Parathyroid adenoma (tissue), 2 donors: Measurements from ENCODE around the gene TTYH2.

Experiments
- H2AFZ ChIP-seq: fragments of 300-600 bp; sonication (generic); one replicate; pipeline ENCODE4 v1.7.0; 2017; ENCODE audit warnings: antibody characterized with exemption, mild to moderate bottlenecking
- H3K27ac ChIP-seq: fragments of 300-600 bp; sonication (generic); one replicate; pipeline ENCODE4 v1.7.0; 2017
- H3K27me3 ChIP-seq: fragments of 300-600 bp; sonication (generic); one replicate; pipeline ENCODE4 v1.7.0; 2017; ENCODE audit warnings: low read length; ENCODE audit not compliant: control insufficient read depth, insufficient read depth
- H3K36me3 ChIP-seq: fragments of 300-600 bp; sonication (generic); one replicate; pipeline ENCODE4 v1.7.0; 2017; ENCODE audit warnings: low read length; ENCODE audit not compliant: control insufficient read depth, insufficient read depth
- H3K4me1 ChIP-seq: fragments of 300-600 bp; sonication (generic); one replicate; pipeline ENCODE4 v1.7.0; 2017; ENCODE audit warnings: control low read depth
- H3K4me2 ChIP-seq: fragments of 300-600 bp; sonication (generic); one replicate; pipeline ENCODE4 v1.7.0; 2017; ENCODE audit warnings: low read length
- H3K4me3 ChIP-seq: fragments of 300-600 bp; sonication (generic); one replicate; pipeline ENCODE4 v1.7.0; 2017; ENCODE audit warnings: low read depth, low read length
- H3K79me2 ChIP-seq: fragments of 300-600 bp; sonication (generic); one replicate; pipeline ENCODE4 v1.7.0; 2017; ENCODE audit warnings: control low read depth
- H3K9ac ChIP-seq: fragments of 300-600 bp; sonication (generic); one replicate; pipeline ENCODE4 v1.7.0; 2017; ENCODE audit warnings: mild to moderate bottlenecking
- H3K9me3 ChIP-seq: fragments of 300-600 bp; sonication (generic); one replicate; pipeline ENCODE4 v1.7.0; 2017; ENCODE audit warnings: low read length; ENCODE audit not compliant: control insufficient read depth
- TF ChIP-seq, protein P1 (sequence below): fragments of 300-600 bp; sonication (generic); IDR thresholded peaks from one replicate; pipeline ENCODE4 v1.7.0; 2017; ENCODE audit warnings: antibody characterized with exemption, mild to moderate bottlenecking
- donor health status: primary hyperparathyroidism.

The TTYH2 gene

DNA sequence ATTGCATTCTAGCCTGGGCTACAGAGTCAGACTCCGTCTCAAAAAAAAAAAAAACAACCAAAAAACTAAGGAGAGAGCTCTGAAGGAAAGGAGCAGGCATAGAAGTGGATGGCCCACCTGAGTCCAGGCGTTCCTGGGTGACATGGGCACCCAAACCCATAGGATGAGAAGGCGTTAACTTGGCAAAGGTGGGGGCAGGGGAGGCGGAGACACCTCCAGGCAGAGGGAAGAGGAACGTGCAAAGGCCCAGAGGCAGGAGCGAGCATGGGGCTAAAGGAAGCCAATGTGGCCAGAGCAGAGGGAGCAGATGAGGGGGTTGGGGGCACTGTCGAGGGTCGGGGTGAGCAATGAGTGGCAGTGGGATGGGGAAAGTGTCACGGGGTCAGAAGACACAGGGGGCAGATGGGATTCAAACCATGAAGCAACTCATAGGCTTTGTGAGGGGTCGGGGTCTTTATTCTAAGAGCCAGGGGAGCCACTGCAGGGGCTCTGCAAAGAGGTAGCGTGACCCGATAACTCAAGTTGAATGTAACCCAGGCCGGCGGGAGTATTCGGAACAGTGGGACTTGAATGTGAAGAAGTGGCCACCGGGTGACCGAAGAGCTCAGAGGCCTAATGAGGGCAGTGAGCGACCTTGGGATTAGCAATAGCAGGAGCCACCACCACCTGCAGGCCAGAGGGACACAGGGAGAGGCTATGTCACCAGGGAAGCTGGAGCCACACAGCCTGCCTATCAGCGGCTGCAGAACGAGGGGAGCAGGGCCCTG is 11.8 kb downstream of the TTYH2 start:
- TF ChIP-seq, protein P1, sequence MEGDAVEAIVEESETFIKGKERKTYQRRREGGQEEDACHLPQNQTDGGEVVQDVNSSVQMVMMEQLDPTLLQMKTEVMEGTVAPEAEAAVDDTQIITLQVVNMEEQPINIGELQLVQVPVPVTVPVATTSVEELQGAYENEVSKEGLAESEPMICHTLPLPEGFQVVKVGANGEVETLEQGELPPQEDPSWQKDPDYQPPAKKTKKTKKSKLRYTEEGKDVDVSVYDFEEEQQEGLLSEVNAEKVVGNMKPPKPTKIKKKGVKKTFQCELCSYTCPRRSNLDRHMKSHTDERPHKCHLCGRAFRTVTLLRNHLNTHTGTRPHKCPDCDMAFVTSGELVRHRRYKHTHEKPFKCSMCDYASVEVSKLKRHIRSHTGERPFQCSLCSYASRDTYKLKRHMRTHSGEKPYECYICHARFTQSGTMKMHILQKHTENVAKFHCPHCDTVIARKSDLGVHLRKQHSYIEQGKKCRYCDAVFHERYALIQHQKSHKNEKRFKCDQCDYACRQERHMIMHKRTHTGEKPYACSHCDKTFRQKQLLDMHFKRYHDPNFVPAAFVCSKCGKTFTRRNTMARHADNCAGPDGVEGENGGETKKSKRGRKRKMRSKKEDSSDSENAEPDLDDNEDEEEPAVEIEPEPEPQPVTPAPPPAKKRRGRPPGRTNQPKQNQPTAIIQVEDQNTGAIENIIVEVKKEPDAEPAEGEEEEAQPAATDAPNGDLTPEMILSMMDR = no peak
- H3K9ac ChIP-seq = no peak overlapping the region
- H3K4me2 ChIP-seq = no peak overlapping the region
- H3K4me1 ChIP-seq = no peaks in the 10 kb centered on the region
- no peaks in the 10 kb centered on the region for H3K36me3 ChIP-seq
- H3K79me2 ChIP-seq = no peaks in the 10 kb centered on the region
- no peaks in the 10 kb centered on the region for H3K27me3 ChIP-seq
- no peak overlapping the region for H3K27ac ChIP-seq
- H2AFZ ChIP-seq = no peak overlapping the region
- H3K4me3 ChIP-seq = no peak overlapping the region
- H3K9me3 ChIP-seq = no peaks in the 10 kb centered on the region

DNA sequence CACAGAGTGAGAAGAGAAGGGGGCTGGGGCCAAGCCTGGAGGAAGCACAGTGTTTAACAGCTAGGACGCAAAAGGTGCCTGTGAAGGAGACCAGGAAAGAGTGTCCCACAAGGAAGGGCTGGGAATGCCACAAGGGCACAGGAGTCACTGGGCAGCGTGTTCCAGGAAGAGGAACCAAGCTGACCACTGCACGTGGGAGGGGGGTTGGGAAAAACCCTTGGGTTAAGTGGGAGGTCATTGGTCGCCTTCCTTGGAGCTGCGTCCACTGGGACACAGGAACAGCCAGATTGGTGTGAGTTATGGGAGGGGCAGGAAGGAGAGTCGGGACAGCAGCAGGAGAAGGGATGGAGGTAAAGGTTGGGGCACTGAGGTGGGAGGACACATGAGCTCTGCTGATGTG is 12.9 kb downstream of the TTYH2 start:
- Histone ChIP-seq H3K36me3 (no peaks in the 10 kb centered on the region), H3K79me2 (no peaks in the 10 kb centered on the region), H3K4me3 (no peak overlapping the region), H3K9ac (no peak overlapping the region), H3K27ac (no peak overlapping the region), H3K27me3 (no peaks in the 10 kb centered on the region), H3K4me2 (no peak overlapping the region), H2AFZ (no peak overlapping the region), H3K4me1 (no peaks in the 10 kb centered on the region), H3K9me3 (no peaks in the 10 kb centered on the region)
- TF ChIP-seq, protein P1 = no peak

DNA sequence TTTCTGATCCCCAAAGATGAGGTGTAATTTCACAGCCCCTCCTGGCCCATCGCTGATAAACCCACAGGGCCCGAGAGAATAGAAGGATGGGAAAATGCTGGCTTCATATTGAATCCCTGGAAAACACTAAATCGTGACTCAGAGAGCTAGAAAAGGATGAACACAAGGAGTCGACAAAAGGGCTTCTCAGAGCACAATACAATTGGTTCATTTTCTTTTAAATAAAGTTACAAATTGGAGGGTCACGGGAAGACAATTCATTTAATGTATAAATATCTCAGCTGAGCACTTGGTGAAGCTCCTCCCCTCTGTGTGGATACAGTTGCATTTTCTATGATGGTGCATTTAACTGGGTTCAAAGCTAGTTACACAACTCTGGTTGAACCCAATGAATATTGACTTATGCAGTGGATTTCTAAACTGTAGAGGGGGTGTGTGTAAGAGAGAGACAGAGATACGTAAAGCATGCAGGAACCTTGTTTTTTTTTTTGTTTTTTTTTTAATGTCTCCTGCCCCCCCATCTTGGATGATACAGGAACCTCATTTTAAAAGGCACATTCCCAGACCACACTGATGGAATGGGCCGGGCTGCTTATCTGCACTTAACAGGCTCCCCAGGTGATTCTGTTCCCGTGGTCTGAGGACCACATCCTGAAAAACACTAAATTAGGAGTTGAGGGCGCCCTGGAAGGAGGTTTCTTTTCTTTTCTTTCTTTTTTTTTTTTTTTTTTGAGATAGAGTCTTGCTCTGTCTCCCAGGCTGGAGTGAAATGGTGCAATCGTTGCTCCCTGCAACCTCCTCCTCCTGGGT is 14.1 kb downstream of the TTYH2 start:
- no peaks in the 10 kb centered on the region for H3K27me3 ChIP-seq
- H3K9ac ChIP-seq = no peak overlapping the region
- H3K36me3 ChIP-seq = no peaks in the 10 kb centered on the region
- H3K79me2 ChIP-seq = no peaks in the 10 kb centered on the region
- no peak overlapping the region for H3K4me3 ChIP-seq
- TF ChIP-seq, protein P1 = no peak
- H3K4me1 ChIP-seq = no peaks in the 10 kb centered on the region
- H3K4me2 ChIP-seq = no peak overlapping the region
- no peak overlapping the region for H2AFZ ChIP-seq
- no peak overlapping the region for H3K27ac ChIP-seq
- H3K9me3 ChIP-seq = no peaks in the 10 kb centered on the region

DNA sequence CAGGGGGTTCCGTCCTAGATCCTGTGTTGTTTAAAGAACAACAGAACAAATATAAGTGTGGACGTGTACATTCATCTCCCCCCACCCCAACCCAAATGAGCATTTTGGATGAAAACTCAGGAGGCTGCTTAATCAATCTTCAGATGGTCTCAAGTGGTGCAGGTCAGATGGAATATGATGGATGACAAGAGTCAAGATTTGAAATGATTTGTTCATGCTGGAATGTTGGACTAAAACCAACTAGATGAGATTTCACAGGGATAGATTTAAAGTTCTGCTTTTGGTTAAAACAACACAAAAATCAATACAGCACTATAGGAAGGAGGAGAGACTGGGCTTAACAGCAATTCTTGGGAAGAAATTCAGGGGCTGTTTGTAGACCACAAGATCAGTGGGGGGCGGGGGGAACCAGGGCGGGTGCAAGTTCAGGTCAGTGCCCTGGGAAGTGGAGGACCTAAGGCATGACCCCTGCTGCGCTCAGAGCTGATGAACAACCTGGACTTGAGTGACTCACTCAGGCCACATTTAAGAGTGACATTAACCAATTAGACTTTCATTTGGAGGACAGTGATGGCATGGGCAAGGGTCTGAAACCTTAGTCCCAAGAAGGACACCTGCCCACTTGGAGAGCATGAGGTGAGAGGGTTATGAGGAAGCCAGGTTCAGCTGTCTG is 15.1 kb downstream of the TTYH2 start:
- H3K27ac ChIP-seq = no peak overlapping the region
- no peak overlapping the region for H2AFZ ChIP-seq
- H3K4me3 ChIP-seq = no peak overlapping the region
- H3K36me3 ChIP-seq = no peaks in the 10 kb centered on the region
- no peaks in the 10 kb centered on the region for H3K9me3 ChIP-seq
- H3K27me3 ChIP-seq = no peaks in the 10 kb centered on the region
- TF ChIP-seq, protein P1 = no peak
- no peaks in the 10 kb centered on the region for H3K79me2 ChIP-seq
- H3K9ac ChIP-seq = no peak overlapping the region
- H3K4me1 ChIP-seq = no peaks in the 10 kb centered on the region
- H3K4me2 ChIP-seq = no peak overlapping the region
